ENCODE results near the gene ZNF597.

GRCh38 chr16:3400779-3401688 is 42.3 kb downstream of the ZNF597 start, which contains the start of the genes ZNF174 and ZSCAN32:
- TF ChIP-seq CTCF (IDR thresholded peaks at IDR 0.05; ENCODE audit: low read length) (no peak), EZH2 (IDR thresholded peaks at IDR 0.05; ENCODE audit: borderline replicate concordance, low read length) (no peak)
